Fibroblast of pulmonary artery (primary cell): ENCODE results near the gene DCTN4.

Experiments used
- DNase-seq: peaks from one replicate; pipeline ENCODE4 v3.0.0-alpha.2; 2010; ENCODE audit warnings: low read depth
- H3K4me3 ChIP-seq: replicated peaks from 2 replicates; pipeline ENCODE4 v1.5.1; 2011; ENCODE audit warnings: low read depth, mild to moderate bottlenecking, control low read depth, low read length, moderate library complexity
- CTCF ChIP-seq: IDR thresholded peaks from 2 replicates; pipeline ENCODE4 v1.5.1; 2011; ENCODE audit warnings: mild to moderate bottlenecking, control low read depth, low read length, inconsistent platforms; ENCODE audit errors: missing control alignments

DCTN4 gene

DNA sequence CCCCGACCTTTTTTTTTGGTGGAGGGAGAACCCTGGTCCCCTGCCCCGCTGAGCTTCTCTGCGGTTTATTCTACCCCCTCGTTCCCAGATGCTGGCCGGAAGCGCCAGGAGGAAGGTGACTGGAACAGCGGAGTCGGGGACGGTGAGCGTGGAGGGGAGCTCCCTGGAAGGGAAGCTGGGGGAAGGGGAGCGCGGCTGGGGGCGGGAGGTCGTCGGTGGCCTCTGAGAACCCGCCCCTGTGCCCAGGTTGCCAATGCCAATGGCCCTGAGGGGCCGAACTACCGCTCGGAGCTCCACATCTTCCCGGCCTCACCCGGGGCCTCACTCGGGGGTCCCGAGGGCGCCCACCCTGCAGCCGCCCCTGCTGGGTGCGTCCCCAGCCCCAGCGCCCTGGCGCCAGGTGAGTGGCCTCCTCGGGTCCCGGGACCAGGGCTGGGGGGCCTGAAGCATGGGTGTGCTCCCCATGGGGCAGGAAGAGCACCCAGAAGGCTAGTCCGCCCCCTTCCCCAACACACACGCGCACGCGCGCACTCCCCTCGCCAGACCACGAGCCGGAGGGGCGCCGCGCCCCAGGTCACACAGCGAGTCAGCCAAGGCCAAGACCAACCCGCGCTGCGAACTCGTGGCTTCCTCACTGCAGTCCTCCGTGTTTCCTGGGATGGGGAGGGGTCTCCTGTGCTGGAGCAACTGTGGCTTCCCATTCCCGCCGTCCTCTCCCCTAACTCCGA lies 87.1 kb downstream of the DCTN4 start:
- peak overlapping the region; percentile 51 for H3K4me3 ChIP-seq
- no peak for DNase-seq
- TF ChIP-seq CTCF: no peak

- no peak for DNase-seq
- no peak overlapping the region for H3K4me3 ChIP-seq
- TF ChIP-seq CTCF: no peak
Measured at GRCh38 chr5:150670948-150671310, 87.9 kb downstream of the DCTN4 start.

DNA sequence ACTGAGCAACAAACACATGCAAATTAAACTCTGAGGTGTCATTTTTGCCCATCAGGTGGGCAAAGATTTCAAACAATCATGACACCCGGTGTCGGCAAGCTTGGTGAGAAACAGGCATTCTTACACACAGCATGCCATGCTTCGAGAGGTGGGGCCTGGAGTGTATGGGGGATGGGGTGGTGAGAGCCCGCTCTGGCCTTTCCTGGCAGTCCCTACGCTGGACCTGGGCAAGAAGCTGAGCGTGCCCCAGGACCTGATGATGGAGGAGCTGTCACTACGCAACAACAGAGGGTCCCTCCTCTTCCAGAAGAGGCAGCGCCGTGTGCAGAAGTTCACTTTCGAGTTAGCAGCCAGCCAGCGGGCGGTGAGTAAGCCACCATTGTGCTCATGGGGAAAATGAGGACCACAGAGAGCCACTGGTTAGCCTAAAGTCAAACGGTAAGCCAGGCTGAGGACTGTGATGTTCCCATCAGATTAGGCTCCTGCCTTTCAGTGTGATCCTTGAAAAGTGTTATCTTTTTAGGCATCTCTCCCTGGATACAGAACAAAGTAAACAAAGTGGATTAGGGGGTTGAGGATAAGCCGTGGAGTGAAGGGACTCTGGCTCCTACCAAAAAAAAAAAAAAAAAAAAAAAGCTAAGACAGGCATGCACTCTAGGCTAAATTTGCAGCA lies 88.4 kb downstream of the DCTN4 start:
- TF ChIP-seq CTCF: no peak
- no peak overlapping the region for H3K4me3 ChIP-seq
- no peak for DNase-seq

GRCh38 chr5:150665044-150665443 lies 93.8 kb downstream of the DCTN4 start:
- H3K4me3 ChIP-seq: no peak overlapping the region
- TF ChIP-seq CTCF: no peak
- DNase-seq: no peak

- DNase-seq: no peak
- H3K4me3 ChIP-seq: no peak overlapping the region
- no peak for TF ChIP-seq CTCF
Measured at GRCh38 chr5:150663936-150664335, 94.9 kb downstream of the DCTN4 start.

DNA sequence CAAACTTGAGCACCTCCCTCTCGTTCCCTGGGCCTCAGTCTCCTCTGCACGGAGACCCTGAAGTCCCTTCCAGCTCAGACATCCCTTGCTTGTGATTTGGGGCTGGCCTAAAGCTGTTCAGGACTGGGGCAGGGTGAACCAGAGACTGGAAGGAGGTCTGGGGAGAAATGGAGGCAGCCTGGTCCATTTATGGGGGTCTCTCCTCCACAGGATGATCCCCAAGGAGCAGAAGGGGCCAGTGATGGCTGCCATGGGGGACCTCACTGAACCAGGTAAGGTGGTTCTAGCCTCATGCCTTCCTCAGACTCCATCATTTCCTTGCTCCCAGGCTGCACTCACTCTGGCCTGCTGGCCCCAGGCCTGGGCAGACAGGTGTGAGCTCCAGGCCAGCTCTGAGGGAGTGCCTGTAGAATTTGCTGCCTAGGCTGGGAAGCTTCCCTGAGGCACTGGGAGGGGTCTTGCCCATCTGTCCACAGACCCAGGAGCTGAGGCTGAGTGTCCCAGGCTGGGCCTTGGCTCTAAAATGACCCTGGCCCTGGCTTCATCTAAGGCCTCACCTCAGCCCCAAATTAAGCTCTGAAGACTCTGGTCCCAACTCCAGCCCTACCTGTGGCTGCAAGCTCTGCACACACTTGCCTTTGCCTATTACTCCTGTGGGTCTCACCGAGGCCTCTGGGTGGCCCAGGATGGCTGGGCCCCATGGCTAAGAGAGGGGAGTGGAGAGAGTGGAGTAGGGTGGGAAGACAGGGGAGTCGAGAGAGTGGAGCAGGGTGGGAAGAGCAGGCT lies 95.9 kb downstream of the DCTN4 start:
- H3K4me3 ChIP-seq: no peak overlapping the region
- DNase-seq: no peak
- no peak for TF ChIP-seq CTCF
